GM12875 (cell line): Measurements from ENCODE around the gene IQUB.
"Not testable (repeated sequence)": the region's sequence is repeated elsewhere in the genome, so short reads cannot be mapped to it uniquely, and the experiment has no call there.

Experiments used
- H3K4me3 ChIP-seq: one replicate; pipeline ENCODE4 v1.5.1; 2011; ENCODE audit warnings: low read depth, low read length, control low read depth
- TF ChIP-seq, protein P1 (sequence below): IDR thresholded peaks from 2 replicates; pipeline ENCODE4 v1.5.1; 2011; ENCODE audit warnings: low read depth, mild to moderate bottlenecking, control low read depth, inconsistent platforms, low read length, moderate library complexity, borderline replicate concordance; ENCODE audit not compliant: insufficient read depth

IQUB gene

DNA sequence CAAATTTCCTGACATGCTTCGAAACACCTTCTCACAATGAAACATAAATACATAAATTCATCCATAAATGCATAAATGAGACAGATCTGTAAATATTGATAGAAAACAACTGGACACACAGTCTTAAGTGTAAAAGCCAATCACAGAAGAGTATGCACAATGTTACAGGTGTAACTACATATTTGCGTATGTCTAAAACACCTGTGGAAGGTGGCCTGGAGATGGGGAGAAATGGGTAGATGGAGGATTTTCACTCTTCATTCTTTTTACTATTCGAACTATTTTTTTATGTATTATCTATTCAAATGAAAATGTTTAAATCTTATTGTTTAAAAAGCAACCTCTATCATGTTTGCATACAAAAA lies 860 bp downstream of the IQUB start:
- no peak overlapping the region for H3K4me3 ChIP-seq
- TF ChIP-seq, protein P1, sequence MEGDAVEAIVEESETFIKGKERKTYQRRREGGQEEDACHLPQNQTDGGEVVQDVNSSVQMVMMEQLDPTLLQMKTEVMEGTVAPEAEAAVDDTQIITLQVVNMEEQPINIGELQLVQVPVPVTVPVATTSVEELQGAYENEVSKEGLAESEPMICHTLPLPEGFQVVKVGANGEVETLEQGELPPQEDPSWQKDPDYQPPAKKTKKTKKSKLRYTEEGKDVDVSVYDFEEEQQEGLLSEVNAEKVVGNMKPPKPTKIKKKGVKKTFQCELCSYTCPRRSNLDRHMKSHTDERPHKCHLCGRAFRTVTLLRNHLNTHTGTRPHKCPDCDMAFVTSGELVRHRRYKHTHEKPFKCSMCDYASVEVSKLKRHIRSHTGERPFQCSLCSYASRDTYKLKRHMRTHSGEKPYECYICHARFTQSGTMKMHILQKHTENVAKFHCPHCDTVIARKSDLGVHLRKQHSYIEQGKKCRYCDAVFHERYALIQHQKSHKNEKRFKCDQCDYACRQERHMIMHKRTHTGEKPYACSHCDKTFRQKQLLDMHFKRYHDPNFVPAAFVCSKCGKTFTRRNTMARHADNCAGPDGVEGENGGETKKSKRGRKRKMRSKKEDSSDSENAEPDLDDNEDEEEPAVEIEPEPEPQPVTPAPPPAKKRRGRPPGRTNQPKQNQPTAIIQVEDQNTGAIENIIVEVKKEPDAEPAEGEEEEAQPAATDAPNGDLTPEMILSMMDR, result no peak

DNA sequence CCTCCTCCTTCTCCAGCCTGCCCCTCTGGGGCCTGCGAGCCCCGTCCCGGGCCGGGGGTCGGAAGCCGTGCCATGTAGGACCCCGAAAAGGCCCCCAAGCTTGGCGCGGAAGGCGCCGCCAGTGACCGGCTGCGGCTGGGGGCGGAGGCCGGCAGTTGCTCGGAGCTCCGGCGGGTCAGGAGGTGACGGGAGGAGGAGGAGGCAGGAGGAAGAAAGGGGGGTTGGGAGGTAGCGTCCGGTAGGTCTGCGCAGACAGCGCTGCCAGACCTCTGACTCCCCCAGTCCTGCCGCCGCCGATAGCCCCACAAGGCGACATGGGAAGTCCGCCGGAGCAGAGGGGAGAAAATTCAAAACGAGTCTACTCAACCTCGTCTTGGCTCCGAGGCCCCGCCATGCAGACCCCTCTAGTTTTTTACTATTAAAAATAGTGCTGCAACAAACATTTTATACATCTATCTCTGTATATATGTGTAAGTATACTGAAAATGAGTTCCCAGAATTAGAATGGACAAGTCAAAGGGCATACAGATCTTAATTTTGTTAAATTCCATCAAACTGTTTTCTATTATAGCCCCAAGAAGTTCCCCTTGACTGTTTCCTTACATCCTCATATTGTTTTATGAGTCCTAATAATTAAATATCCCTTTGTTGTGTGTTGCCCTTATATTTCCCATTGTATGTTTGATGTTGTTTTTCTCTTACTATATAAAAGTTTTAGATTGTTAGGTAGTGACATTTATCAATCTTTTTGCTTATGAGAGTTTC lies 1.4 kb downstream of the IQUB start:
- not testable (repeated sequence) for H3K4me3 ChIP-seq

DNA sequence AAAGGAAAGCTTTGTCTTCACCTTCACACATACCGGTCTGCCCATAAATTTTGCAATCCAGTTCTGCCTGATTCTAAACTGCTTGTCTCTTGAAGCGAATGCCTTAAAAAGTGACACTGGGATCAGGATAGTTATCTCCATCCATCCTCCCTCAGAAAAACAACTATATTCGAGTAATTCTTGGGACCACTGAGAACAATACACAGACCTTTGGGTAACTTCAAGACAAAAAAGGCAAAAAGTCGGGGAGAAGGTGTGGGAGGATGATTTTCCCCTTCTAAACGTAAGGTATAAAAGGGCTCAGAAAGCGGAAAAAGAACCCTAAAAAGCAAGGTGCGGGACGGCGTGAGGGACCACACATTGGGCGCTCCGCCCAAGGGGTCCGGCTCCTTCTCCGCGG lies 2.1 kb downstream of the IQUB start:
- H3K4me3 ChIP-seq, result not testable (repeated sequence)

DNA sequence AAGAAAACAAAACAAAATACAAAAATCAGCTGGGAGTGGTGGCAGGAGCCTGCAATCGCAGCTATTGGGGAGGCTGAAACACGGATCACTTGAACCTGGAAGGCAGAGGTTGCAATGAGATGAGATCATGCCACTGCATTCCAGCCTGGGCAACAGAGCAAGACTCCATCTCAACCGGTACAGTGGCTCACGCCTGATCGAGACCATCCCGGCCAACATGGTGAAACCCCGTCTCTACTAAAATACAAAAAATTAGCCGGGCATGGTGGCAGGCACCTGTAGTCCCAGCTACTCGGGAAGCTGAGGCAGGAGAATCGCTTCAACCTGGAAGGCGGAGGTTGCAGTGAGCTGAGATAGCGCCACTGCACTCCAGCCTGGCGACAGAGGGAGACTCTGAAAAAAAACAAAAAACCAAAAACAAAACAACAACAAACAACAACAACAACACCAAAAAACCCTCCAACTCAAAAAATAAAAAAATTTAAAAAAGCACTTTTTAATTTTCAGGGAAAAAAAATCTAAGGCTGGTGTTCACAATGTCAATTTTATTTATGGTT lies 4.3 kb downstream of the IQUB start:
- not testable (repeated sequence) for H3K4me3 ChIP-seq

DNA sequence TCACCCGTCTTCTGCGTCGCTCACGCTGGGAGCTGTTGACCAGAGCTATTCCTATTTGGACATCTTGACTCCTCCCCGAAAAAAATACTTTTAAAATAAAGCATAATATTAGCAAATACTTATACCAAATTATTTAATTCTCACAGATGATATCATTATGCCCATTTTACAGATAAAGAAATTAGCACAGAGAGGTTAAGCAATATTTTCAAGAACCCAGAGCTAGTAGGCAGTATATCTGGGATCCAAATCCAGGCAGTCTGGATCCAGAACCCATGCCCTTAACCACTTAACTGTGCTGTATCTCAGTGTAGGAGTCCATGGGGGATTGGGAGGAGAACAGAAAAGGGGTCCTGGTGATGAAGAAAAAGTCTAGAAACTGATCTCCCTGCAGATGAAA lies 6.1 kb downstream of the IQUB start:
- TF ChIP-seq, protein P1, result no peak
- H3K4me3 ChIP-seq, result no peak overlapping the region

DNA sequence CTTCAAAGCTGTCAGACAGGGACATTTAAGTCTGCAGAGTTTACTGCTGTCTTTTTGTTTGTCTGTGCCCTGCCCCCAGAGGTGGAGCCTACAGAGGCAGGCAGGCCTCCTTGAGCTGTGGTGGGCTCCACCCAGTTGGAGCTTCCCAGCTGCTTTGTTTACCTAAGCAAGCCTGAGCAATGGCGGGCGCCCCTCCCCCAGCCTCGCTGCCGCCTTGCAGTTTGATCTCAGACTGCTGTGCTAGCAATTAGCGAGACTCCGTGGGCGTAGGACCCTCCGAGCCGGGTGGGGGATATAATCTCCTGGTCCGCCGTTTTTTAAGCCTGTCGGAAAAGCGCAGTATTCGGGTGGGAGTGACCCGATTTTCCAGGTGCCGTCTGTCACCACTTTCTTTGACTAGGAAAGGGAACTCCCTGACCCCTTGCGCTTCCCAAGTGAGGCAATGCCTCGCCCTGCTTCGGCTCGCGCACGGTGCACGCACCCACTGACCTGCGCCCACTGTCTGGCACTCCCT lies 6.6 kb downstream of the IQUB start:
- not testable (repeated sequence) for H3K4me3 ChIP-seq

DNA sequence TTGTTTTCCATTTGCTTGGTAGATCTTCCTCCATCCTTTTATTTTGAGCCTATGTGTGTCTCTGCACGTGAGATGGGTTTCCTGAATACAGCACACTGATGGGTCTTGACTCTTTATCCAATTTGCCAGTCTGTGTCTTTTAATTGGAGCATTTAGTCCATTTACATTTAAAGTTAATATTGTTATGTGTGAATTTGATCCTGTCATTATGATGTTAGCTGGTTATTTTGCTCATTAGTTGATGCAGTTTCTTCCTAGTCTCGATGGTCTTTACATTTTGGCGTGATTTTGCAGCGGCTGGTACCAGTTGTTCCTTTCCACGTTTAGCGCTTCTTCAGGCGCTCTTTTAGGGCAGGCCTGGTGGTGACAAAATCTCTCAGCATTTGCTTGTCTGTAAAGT lies 7.9 kb downstream of the IQUB start:
- not testable (repeated sequence) for H3K4me3 ChIP-seq

DNA sequence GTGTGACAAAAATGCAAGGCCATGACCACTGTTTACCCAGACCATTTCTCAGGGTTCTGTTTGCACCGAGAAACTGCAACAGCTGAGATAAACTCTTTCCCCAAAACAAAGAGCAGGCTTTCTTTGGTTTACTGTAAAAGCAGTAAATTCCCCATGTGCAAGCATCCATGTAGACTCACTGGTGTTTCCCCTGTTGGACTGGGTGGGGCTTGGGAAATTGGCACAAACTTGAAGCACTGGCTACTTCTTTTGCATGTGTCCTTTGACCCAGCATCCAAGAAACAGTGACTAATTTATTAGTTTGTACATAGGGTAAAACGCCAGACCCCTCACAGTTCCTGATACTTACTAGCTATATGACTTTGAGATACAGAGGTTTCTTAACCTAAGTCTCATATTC lies 12.3 kb downstream of the IQUB start:
- TF ChIP-seq, protein P1, result no peak
- no peak overlapping the region for H3K4me3 ChIP-seq

DNA sequence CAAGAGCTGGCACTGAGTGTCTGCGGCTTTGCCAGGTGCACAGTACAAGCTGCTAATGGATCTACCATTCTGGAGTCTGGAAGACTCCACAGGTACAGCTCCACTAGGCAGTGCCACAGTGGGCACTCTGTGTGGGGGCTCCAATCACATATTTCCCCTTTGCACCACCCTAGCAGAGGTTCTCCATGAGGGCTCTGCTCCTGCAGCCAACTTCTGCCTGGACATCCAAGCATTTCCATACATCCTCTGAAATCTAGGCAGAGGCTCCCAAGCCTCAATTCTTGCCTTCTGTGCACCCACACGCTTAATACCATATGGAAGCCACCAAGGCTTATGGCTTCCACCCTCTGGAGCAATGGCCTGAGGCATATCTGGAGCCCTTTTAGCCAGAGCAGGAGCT lies 29.2 kb downstream of the IQUB start:
- TF ChIP-seq, protein P1, result no peak
- H3K4me3 ChIP-seq, result no peak overlapping the region

DNA sequence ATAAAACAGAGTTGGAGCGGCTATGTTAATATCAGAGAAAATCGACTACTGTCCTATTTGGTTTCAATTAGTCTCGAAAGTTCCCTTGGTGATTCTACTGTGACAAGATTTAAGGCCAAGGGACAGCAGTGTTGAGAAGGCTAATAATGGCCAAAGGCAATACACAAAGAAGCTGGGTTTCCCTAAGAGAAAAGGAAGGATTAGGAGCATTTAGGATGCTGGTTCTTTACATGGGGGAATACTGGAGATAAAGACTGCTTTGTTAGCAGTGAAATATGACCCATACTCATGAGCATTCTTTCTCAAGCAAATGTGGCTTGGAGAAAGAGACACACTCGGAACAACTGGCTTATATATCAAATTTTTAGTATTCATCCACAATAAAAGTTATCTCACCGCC lies 32.2 kb downstream of the IQUB start:
- H3K4me3 ChIP-seq, result no peak overlapping the region
- TF ChIP-seq, protein P1, result no peak
